Colonic mucosa (tissue), 4 donors: ENCODE results near the gene IRAK1BP1. TPM values are rescaled to one million over a fixed set of nuclear protein-coding genes. Genes with fewer than 3 reads are reported as not detected.
"Not testable (repeated sequence)": the region's sequence is repeated elsewhere in the genome, so short reads cannot be mapped to it uniquely, and the experiment has no call there.

Experiments used
- DNase-seq: peaks from one replicate; pipeline ENCODE4 v3.0.0-alpha.2; 2020
- H3K27ac ChIP-seq: fragments of 200-600 bp; one replicate; pipeline ENCODE4 v1.8.0; 2021
- H3K27me3 ChIP-seq: fragments of 200-600 bp; one replicate; pipeline ENCODE4 v1.8.0; 2021
- H3K36me3 ChIP-seq: fragments of 200-600 bp; one replicate; pipeline ENCODE4 v1.8.0; 2021
- H3K4me1 ChIP-seq: fragments of 200-600 bp; one replicate; pipeline ENCODE4 v1.8.0; 2021; ENCODE audit warnings: mild to moderate bottlenecking
- H3K4me3 ChIP-seq: fragments of 200-600 bp; one replicate; pipeline ENCODE4 v1.8.0; 2021
- H3K9ac ChIP-seq, 2 donors: one replicate each; pipeline ENCODE4 v1.7.0; 2013; ENCODE audit warnings: control low read depth in 2 of 2, low read depth in 2 of 2, low read length in 2 of 2
- H3K9me3 ChIP-seq: fragments of 200-600 bp; one replicate; pipeline ENCODE4 v1.8.0; 2021
- CTCF ChIP-seq: fragments of 200-600 bp; IDR thresholded peaks from one replicate; pipeline ENCODE4 v1.8.0; 2022; ENCODE audit warnings: antibody characterized with exemption, mild to moderate bottlenecking
- intact Hi-C: fragments of 100-400 bp; cut with DNase I; formaldehyde crosslinking; loops from one replicate; pipeline ENCODE4 v1.14.1; 2022
- total RNA-seq, 2 donors: library from RNA; stranded (reverse); fragmentation: NEBNext Ultra II Directional in 1 of 2; extraction: Animal tissue kit (Norgen Biotek cat#: 25700) in 1 of 2; gene quantifications; one replicate each; pipeline ENCODE4 v1.2.1, GENCODE V29; 2021
- donor health status: healthy.
- donor health status: DM: no; HTN: no; CAD: no.
- donor health status: DM: no; HTN: no; CAD: no.

The IRAK1BP1 gene
- total RNA-seq, 2 donors from 2014 or later, result 1.7 to 4.9 TPM

DNA sequence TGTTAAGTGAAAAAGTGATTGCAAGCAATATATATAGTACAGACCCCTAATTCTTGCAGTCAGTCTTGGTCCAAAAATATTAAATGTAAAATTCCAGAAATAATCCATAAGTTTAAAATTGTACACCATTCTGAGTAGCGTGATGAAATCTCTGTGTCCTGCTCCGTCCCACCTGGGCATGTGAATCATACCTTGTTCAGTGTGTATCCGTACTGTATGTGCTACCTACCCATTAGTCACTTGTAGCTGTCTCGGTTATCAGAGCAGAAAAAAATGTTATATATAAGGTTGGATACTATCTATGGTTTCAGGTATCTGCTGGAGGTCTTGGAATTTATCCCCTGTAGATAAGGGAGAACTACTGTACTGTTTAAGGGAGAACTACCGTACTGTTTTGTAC, 16.3 kb downstream of the IRAK1BP1 start:
- Histone ChIP-seq H3K27me3 (no peaks in the 10 kb centered on the region), H3K9me3 (no peaks in the 10 kb centered on the region), H3K27ac (no peak overlapping the region), H3K36me3 (no peaks in the 10 kb centered on the region), H3K9ac (no peak overlapping the region), H3K4me1 (no peaks in the 10 kb centered on the region), H3K4me3 (no peak overlapping the region)
- DNase-seq, result no peak
- TF ChIP-seq CTCF, result no peak
- intact Hi-C loops, result no loop called here

GRCh38 chr6:78889901-78890300, 22.6 kb downstream of the IRAK1BP1 start:
- H3K4me1 ChIP-seq, intact Hi-C loops, H3K9me3 ChIP-seq, H3K36me3 ChIP-seq, DNase-seq, H3K27me3 ChIP-seq, H3K27ac ChIP-seq, H3K4me3 ChIP-seq, H3K9ac ChIP-seq: not testable (repeated sequence)

GRCh38 chr6:78896227-78896626, 28.9 kb downstream of the IRAK1BP1 start:
- H3K27ac ChIP-seq, result no peak overlapping the region
- no peak for DNase-seq
- H3K27me3 ChIP-seq, result no peaks in the 10 kb centered on the region
- H3K36me3 ChIP-seq, result no peaks in the 10 kb centered on the region
- H3K9me3 ChIP-seq, result no peaks in the 10 kb centered on the region
- H3K4me3 ChIP-seq, result no peak overlapping the region
- no peak overlapping the region for H3K9ac ChIP-seq
- intact Hi-C loops, result no loop called here
- no peaks in the 10 kb centered on the region for H3K4me1 ChIP-seq
- no peak for TF ChIP-seq CTCF

DNA sequence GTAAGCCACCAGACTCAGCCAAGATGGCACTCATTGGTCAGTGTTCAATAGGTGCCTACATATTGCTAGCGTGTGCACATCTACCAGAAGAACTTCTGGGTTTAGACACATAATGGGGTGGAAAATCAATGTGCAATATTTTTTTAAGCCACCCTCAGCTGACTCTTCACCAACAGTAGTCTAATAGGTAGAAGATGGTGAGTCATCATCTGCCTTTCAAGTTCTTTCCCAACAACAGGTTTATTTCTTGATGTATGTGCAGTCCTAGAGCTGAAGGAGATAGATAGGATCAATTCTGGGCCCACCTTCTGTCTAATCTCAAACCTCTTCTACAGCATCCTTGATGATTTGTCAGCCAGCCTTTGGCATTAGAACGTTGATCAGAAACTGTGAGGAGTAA, 41.3 kb downstream of the IRAK1BP1 start:
- no peak for TF ChIP-seq CTCF
- H3K9me3 ChIP-seq, result no peaks in the 10 kb centered on the region
- no peak for DNase-seq
- H3K9ac ChIP-seq, result no peak overlapping the region
- H3K4me3 ChIP-seq, result no peak overlapping the region
- intact Hi-C loops, result no loop called here
- H3K27ac ChIP-seq, result no peak overlapping the region
- H3K4me1 ChIP-seq, result no peaks in the 10 kb centered on the region
- H3K36me3 ChIP-seq, result no peaks in the 10 kb centered on the region
- no peaks in the 10 kb centered on the region for H3K27me3 ChIP-seq

DNA sequence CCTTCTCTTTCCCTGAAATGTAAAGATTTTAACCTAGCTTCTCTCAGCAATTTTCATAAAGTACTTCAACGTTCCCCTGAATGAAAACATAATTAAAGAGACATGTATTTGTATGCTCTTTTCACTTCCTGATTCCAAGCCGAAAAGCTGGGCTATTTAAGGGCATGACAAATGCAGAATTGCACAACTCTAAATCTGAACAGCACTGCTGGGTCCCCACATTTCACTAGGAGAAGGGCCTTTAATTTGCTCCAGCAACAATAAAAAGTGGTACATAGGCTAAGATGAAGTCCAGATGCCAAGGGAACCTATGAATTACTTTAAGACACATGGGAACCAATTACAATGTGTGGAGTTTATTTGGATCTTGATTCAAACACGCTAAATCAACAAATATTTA, 42.0 kb downstream of the IRAK1BP1 start:
- DNase-seq, result no peak
- no peaks in the 10 kb centered on the region for H3K27me3 ChIP-seq
- no peaks in the 10 kb centered on the region for H3K36me3 ChIP-seq
- H3K4me1 ChIP-seq, result no peaks in the 10 kb centered on the region
- H3K4me3 ChIP-seq, result no peak overlapping the region
- no peak for TF ChIP-seq CTCF
- intact Hi-C loops, result no loop called here
- H3K27ac ChIP-seq, result no peak overlapping the region
- H3K9ac ChIP-seq, result no peak overlapping the region
- no peaks in the 10 kb centered on the region for H3K9me3 ChIP-seq

DNA sequence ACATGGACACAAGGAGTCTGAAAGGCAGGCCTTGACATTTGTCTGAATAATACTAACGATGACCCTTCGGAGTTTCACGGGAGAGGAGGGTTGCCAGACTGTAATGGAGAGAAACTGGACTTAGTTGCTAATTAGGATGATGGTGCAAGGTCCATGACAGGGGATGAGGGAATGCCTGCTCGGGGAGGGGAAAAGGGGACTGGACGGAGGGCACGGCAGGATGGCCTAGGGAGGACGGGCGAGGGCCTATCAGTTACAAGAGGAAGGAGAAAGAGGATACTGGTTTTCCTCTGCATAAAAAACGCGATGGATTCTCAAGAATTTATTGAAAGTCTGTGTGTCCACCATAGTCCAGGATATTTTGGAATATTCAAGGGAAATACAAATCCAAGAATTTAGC, 42.7 kb downstream of the IRAK1BP1 start:
- TF ChIP-seq CTCF, result no peak
- Histone ChIP-seq H3K4me1 (no peaks in the 10 kb centered on the region), H3K9ac (no peak overlapping the region), H3K4me3 (no peak overlapping the region), H3K36me3 (no peaks in the 10 kb centered on the region), H3K27ac (no peak overlapping the region), H3K9me3 (no peaks in the 10 kb centered on the region), H3K27me3 (no peaks in the 10 kb centered on the region)
- DNase-seq, result no peak
- intact Hi-C loops, result no loop called here
